Measurements from ENCODE around the gene RTBDN. TPM values are rescaled to one million over a fixed set of nuclear protein-coding genes. Genes with fewer than 3 reads are reported as not detected.

RTBDN gene
- polyA plus RNA-seq, 1 donor from 2014 or later, result not detected

- Mint-ChIP-seq H3K27ac (peak overlapping the region in 2 of 3 donors; percentile 99 to 100), H3K36me3 (peaks cover 1% of the 10 kb centered on the region), H3K27me3 (no peaks in the 10 kb centered on the region), H3K4me1 (peaks cover 14 to 20% (median 19%) of the 10 kb centered on the region in 3 donors), H3K9me3 (peaks cover 0 to 2% (median 0%) of the 10 kb centered on the region in 3 donors), H3K4me3 (peak overlapping the region in 3 of 4 donors; percentile 93 to 94 (median 93))
Observed at GRCh38 chr19:12794971-12795381, 39.4 kb downstream of the RTBDN start.

DNA sequence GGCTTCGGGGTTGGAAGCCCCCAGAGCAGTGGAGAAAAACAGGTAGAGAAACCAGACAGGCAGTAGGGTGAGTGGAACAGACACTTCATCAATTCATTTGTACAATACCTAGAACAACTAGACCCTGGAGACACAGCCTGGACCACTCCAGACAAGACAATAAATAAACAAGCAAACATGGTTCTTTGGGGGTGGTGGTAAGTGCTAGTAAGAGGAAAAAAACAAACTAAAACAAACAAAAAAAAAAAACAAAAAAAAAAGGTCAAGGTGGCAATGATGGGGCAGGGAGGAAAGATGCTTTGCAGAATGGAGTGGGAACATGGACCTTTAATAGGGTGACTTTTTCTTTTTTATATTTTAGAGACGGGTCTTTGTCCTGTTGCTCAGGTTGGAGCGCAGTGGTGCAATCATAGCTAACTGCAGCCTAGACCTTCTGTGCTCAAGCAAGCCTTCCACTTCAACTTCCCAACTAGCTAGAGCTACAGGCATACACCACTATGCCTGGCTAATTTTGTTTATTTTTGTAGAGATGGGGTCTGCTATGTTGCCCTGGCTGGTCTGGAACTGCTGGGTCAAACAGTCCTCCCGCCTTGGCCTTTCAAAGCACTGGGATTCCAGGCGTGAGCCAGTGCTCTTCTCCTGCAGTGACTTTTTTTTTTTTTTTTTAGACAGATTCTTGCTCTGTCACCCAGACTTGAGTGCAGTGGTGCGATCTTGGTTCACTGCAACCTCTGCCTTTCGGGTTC is 40.0 kb downstream of the RTBDN start:
- H3K36me3 Mint-ChIP-seq, result peaks cover 1% of the 10 kb centered on the region
- H3K9me3 Mint-ChIP-seq, result peaks cover 0 to 2% (median 0%) of the 10 kb centered on the region in 3 donors
- peak overlapping the region; percentile 80 to 94 (median 93) for H3K4me3 Mint-ChIP-seq
- no peaks in the 10 kb centered on the region for H3K27me3 Mint-ChIP-seq
- peaks cover 14 to 20% (median 19%) of the 10 kb centered on the region in 3 donors for H3K4me1 Mint-ChIP-seq
- peak overlapping the region in 2 of 3 donors; percentile 99 to 100 for H3K27ac Mint-ChIP-seq

DNA sequence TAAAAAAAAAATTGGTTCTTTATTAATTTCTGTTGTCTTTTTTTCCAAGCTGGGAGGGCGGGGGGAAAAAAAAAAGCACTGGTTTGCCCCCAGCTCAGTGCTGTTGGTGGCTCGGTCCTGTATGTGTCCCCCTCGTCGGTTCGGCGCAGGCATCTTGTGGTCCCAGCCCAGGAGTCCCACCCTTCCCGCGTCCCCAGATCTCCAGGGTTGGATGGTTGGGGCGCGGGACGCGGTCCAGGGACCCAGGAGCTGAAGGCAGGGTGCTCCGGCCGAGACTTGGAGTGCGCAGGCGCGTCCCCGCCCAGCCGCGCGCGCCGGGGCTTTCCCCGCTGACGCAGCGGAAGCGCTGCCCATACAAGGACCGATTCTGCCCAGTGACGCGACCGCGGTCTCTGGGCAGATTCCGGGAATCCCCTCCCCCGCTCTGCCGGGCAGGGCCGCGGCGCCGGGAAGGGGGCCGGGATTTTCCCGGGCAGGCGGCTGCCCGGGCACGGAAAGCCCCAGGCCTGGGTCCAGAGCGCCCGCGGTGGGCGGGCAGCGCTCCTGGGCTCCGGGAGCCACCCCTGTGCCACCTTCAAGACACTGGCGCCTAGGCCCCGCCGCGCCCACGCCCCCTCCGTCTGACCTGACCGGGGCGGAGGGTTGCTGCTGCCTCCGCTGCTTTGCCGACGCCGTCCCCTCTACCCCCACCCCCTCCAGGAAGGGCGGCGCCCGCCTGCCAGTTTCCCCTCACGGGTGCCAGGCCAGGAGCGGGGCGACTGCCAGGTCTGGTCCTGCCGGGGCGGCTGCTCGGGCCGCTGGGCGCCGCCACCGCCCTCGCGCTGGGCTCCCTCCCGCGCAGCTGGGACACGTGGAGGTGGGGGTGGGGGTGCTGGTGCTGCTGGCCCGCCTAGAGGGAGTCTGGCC is 40.8 kb downstream of the RTBDN start:
- peak overlapping the region in 2 of 3 donors; percentile 99 to 100 for H3K27ac Mint-ChIP-seq
- H3K4me1 Mint-ChIP-seq, result peaks cover 19 to 25% (median 25%) of the 10 kb centered on the region in 3 donors
- H3K9me3 Mint-ChIP-seq, result peaks cover 0 to 2% (median 0%) of the 10 kb centered on the region in 3 donors

DNA sequence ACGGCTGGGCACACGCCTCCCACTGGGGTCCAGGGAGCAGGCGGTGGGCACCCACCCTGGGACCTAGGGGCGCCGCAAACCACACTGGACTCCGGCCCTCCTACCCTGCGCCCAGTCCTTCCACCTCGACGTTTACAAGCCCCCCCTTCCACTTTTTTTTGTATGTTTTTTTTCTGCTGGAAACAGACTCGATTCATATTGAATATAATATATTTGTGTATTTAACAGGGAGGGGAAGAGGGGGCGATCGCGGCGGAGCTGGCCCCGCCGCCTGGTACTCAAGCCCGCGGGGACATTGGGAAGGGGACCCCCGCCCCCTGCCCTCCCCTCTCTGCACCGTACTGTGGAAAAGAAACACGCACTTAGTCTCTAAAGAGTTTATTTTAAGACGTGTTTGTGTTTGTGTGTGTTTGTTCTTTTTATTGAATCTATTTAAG is 41.5 kb downstream of the RTBDN start:
- Mint-ChIP-seq H3K27me3 (no peaks in the 10 kb centered on the region), H3K4me1 (peaks cover 19 to 30% (median 27%) of the 10 kb centered on the region in 3 donors), H3K27ac (peak overlapping the region in 2 of 3 donors; percentile 99 to 100), H3K9me3 (peaks cover 0 to 2% (median 0%) of the 10 kb centered on the region in 3 donors), H3K36me3 (peaks cover 1% of the 10 kb centered on the region), H3K4me3 (peak overlapping the region; percentile 92 to 99 (median 95))

More for the DNA sequence above, 40.8 kb downstream of the RTBDN start:
- Mint-ChIP-seq H3K27me3 (no peaks in the 10 kb centered on the region), H3K36me3 (peaks cover 1% of the 10 kb centered on the region), H3K4me3 (peak overlapping the region; percentile 92 to 99 (median 95))

DNA sequence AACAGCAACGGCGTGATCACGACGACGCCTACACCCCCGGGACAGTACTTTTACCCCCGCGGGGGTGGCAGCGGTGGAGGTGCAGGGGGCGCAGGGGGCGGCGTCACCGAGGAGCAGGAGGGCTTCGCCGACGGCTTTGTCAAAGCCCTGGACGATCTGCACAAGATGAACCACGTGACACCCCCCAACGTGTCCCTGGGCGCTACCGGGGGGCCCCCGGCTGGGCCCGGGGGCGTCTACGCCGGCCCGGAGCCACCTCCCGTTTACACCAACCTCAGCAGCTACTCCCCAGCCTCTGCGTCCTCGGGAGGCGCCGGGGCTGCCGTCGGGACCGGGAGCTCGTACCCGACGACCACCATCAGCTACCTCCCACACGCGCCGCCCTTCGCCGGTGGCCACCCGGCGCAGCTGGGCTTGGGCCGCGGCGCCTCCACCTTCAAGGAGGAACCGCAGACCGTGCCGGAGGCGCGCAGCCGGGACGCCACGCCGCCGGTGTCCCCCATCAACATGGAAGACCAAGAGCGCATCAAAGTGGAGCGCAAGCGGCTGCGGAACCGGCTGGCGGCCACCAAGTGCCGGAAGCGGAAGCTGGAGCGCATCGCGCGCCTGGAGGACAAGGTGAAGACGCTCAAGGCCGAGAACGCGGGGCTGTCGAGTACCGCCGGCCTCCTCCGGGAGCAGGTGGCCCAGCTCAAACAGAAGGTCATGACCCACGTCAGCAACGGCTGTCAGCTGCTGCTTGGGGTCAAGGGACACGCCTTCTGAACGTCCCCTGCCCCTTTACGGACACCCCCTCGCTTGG is 42.1 kb downstream of the RTBDN start:
- Mint-ChIP-seq H3K4me3 (peak overlapping the region; percentile 92 to 99 (median 95)), H3K36me3 (peaks cover 1% of the 10 kb centered on the region), H3K9me3 (peaks cover 0 to 2% (median 0%) of the 10 kb centered on the region in 3 donors), H3K4me1 (peaks cover 19 to 30% (median 27%) of the 10 kb centered on the region in 3 donors), H3K27ac (peak overlapping the region in 2 of 3 donors; percentile 99 to 100), H3K27me3 (no peaks in the 10 kb centered on the region)

DNA sequence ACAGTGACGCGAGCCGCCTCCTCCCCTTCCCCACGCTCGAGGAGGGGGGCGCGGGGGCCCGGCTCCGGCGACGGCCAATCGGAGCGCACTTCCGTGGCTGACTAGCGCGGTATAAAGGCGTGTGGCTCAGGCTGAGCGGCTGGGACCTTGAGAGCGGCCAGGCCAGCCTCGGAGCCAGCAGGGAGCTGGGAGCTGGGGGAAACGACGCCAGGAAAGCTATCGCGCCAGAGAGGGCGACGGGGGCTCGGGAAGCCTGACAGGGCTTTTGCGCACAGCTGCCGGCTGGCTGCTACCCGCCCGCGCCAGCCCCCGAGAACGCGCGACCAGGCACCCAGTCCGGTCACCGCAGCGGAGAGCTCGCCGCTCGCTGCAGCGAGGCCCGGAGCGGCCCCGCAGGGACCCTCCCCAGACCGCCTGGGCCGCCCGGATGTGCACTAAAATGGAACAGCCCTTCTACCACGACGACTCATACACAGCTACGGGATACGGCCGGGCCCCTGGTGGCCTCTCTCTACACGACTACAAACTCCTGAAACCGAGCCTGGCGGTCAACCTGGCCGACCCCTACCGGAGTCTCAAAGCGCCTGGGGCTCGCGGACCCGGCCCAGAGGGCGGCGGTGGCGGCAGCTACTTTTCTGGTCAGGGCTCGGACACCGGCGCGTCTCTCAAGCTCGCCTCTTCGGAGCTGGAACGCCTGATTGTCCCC is 42.9 kb downstream of the RTBDN start, which contains the start of gene JUNB:
Gene JUNB (plus strand): TSS at position 142 of the 706 bp plus-strand sequence. CDS start 286 bp downstream, at position 428.
- Mint-ChIP-seq H3K27me3 (no peaks in the 10 kb centered on the region), H3K4me1 (peaks cover 17 to 31% (median 25%) of the 10 kb centered on the region in 3 donors), H3K9me3 (peaks cover 0 to 2% (median 0%) of the 10 kb centered on the region in 3 donors), H3K36me3 (no peaks in the 10 kb centered on the region), H3K27ac (peak within 1 kb of the TSS in 2 of 3 donors; percentile 99 to 100), H3K4me3 (peak within 1 kb of the TSS; percentile 92 to 99 (median 95))

- Mint-ChIP-seq H3K9me3 (peaks cover 0 to 2% (median 0%) of the 10 kb centered on the region in 3 donors), H3K27me3 (no peaks in the 10 kb centered on the region), H3K27ac (peak overlapping the region in 2 of 3 donors; percentile 99 to 100), H3K4me3 (peak overlapping the region; percentile 92 to 99 (median 95)), H3K36me3 (no peaks in the 10 kb centered on the region), H3K4me1 (peaks cover 11 to 25% (median 18%) of the 10 kb centered on the region in 3 donors)
Observed at GRCh38 chr19:12790628-12791344, 43.6 kb downstream of the RTBDN start.

DNA sequence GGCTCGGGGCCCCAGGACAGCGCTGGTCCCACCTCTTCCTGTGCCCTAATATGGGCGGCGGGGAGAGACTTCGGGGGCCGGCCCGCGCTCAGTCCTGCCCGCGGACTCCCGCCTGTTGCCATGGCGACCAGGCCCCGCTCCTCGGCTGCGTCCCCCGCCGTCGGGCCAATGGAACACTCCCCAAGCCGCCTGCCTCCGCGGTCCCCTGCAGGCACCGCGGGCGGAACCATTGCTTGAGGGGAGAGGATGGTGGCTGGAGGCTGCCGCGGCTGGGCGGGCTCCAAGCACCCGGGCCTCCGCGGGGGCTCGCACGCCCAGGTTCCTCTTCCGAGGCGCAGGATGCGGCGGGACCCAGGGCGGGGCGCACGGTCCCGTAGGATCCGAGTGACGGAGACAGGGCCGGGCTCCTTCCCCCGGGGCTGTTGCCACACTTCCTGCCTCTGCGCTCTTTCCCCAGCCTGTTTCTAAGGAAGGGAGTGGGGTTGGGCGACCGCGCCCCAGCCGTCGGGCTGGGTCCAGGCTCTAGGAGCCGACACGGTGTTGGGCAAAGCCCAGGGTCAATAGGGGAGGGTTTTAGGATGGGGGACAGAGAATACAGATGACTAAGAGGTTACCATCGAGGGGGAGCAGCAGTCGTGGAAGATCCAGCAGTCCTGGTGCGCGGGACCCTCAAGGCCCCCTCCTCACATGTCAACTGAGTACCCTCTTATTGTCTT is 44.3 kb downstream of the RTBDN start:
- no peaks in the 10 kb centered on the region for H3K36me3 Mint-ChIP-seq
- peaks cover 0 to 2% (median 0%) of the 10 kb centered on the region in 3 donors for H3K9me3 Mint-ChIP-seq
- H3K27me3 Mint-ChIP-seq, result no peaks in the 10 kb centered on the region
- H3K27ac Mint-ChIP-seq, result peak overlapping the region in 2 of 3 donors; percentile 99 to 100
- peaks cover 11 to 23% (median 17%) of the 10 kb centered on the region in 3 donors for H3K4me1 Mint-ChIP-seq
- H3K4me3 Mint-ChIP-seq, result peak overlapping the region; percentile 92 to 99 (median 95)

GRCh38 chr19:12789098-12789903 is 45.1 kb downstream of the RTBDN start:
- H3K27me3 Mint-ChIP-seq, result no peaks in the 10 kb centered on the region
- H3K4me1 Mint-ChIP-seq, result peaks cover 9 to 18% (median 14%) of the 10 kb centered on the region in 3 donors
- H3K4me3 Mint-ChIP-seq, result peak overlapping the region; percentile 92 to 97 (median 94)
- H3K27ac Mint-ChIP-seq, result peak overlapping the region in 2 of 3 donors; percentile 99 to 100
- no peaks in the 10 kb centered on the region for H3K36me3 Mint-ChIP-seq
- H3K9me3 Mint-ChIP-seq, result peaks cover 0 to 2% (median 0%) of the 10 kb centered on the region in 3 donors

GRCh38 chr19:12788682-12789097 is 45.7 kb downstream of the RTBDN start:
- peaks cover 4 to 15% (median 11%) of the 10 kb centered on the region in 3 donors for H3K4me1 Mint-ChIP-seq
- peaks cover 0 to 2% (median 0%) of the 10 kb centered on the region in 3 donors for H3K9me3 Mint-ChIP-seq
- H3K27me3 Mint-ChIP-seq, result no peaks in the 10 kb centered on the region
- no peaks in the 10 kb centered on the region for H3K36me3 Mint-ChIP-seq
- H3K4me3 Mint-ChIP-seq, result peak overlapping the region; percentile 84 to 97 (median 94)
- H3K27ac Mint-ChIP-seq, result peak overlapping the region in 2 of 3 donors; percentile 99 to 100

GRCh38 chr19:12788042-12788681 is 46.2 kb downstream of the RTBDN start:
- Mint-ChIP-seq H3K27me3 (no peaks in the 10 kb centered on the region), H3K9me3 (peaks cover 0 to under 1% (median 0%) of the 10 kb centered on the region in 3 donors), H3K4me1 (peaks cover 4 to 19% (median 13%) of the 10 kb centered on the region in 3 donors), H3K36me3 (no peaks in the 10 kb centered on the region), H3K27ac (peak overlapping the region in 2 of 3 donors; percentile 99 to 100), H3K4me3 (peak overlapping the region; percentile 82 to 97 (median 88))

Data from IgD-negative memory B cell (primary cell).